ENCODE data around the gene PDPN. TPM values are rescaled to one million over a fixed set of nuclear protein-coding genes. Genes with fewer than 3 reads are reported as not detected.

Gene PDPN
- total and polyA plus RNA-seq, 10 donors, result 0.09 to 1.9 (median 0.38) TPM; not detected in 4

DNA sequence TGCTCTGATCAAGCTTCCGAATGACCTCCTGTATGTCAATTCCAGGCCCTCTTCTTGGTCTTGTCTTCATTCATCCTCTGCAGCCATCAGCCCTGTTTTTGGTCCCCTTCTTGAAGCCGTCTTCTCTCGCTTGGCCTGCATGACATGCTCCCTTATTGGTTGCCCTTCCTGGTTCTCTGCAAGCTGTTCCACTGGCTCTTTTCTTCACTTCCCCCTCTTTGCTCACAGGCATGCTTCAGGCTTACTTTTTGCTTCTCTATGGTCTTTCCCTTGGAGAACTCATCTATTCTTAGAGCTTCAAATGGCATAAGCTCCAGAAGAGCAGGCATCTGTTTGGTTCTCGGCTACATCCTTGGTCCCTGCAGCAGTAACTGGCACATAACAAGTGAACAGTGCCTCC lies 38.8 kb downstream of the PDPN start:
- H3K36me3 ChIP-seq, result no peaks in the 10 kb centered on the region
- WGBS, 5 donors, result 82 to 91% (median 86%) methylated on average over 4 of the region's 4 CpGs
- no peak overlapping the region for H3K27ac ChIP-seq
- no peaks in the 10 kb centered on the region for H3K4me1 ChIP-seq
- intact Hi-C loops (cut with DNase I; ENCODE audit: low total_unique reads), result no loop called here
- H3K27me3 ChIP-seq (replicated peaks in 1 of 7), result peaks cover 0 to 32% (median 0%) of the 10 kb centered on the region in 7 donors
- TF ChIP-seq, protein P1, sequence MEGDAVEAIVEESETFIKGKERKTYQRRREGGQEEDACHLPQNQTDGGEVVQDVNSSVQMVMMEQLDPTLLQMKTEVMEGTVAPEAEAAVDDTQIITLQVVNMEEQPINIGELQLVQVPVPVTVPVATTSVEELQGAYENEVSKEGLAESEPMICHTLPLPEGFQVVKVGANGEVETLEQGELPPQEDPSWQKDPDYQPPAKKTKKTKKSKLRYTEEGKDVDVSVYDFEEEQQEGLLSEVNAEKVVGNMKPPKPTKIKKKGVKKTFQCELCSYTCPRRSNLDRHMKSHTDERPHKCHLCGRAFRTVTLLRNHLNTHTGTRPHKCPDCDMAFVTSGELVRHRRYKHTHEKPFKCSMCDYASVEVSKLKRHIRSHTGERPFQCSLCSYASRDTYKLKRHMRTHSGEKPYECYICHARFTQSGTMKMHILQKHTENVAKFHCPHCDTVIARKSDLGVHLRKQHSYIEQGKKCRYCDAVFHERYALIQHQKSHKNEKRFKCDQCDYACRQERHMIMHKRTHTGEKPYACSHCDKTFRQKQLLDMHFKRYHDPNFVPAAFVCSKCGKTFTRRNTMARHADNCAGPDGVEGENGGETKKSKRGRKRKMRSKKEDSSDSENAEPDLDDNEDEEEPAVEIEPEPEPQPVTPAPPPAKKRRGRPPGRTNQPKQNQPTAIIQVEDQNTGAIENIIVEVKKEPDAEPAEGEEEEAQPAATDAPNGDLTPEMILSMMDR (IDR thresholded peaks at IDR 0.05 in 8 of 11, conservative IDR thresholded peaks at IDR 0.05 in 3 of 11), result no peak
- TF ChIP-seq POLR2A (IDR thresholded peaks at IDR 0.05) (no peak), POLR2AphosphoS5 (IDR thresholded peaks at IDR 0.05) (no peak)
- H3K9me3 ChIP-seq, result no peaks in the 10 kb centered on the region
- H3K4me3 ChIP-seq, result no peak overlapping the region
- DNase-seq, result no peak

DNA sequence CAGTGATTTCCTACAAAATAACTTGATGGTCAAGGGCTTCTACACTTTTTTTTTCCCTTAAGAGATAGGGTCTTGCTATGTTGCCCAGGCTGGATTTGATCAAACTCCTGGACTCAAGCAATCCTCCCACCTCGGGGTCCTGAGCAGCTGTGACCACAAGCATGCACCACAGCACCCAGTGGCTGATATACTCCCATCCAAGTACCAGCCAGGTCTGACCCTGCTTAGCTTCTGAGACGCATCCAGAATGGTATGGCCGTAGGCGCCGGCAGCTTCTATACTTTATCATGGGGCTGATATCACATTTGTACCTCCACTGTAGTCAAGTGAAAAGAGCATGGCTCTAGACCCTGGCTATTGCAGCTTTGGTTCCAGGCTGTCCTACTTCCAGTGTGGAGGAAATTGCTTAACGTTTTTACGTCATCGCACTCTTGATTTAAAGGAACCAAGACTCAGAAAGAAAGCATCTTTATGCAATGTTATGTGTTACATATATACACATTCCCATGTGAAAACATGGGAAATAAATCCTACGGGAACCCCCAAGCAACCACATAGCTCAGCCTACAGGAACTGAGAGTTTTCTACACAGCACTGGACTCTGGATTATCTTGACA lies 39.5 kb downstream of the PDPN start:
- WGBS, 5 donors, result 67 to 81% (median 74%) methylated on average over 9 of the region's 9 CpGs
- DNase-seq, result no peak
- no peaks in the 10 kb centered on the region for H3K36me3 ChIP-seq

DNA sequence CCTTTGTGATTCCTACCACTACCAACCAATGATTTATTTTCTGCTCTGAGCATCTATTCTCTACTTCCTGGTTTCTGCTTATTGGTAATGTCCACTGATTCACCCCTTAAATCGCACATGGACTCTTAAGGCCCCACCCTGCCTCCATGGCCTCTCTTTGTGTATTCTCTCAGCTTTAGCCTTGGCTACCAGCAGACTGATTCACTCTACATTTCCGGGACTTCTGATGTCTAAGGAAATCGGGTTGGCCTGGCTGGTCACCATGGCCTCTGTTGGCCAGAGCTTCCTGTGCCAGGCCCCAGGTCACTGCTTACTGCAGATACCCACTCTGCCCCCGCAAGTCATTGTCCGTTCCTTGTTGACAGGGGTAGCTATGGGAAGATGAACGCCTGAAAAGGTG lies 40.9 kb downstream of the PDPN start:
- Histone ChIP-seq H3K9me3 (peaks cover 0 to 5% (median 0%) of the 10 kb centered on the region in 8 donors), H3K27me3 (replicated peaks in 1 of 7) (peaks cover 0 to 21% (median 0%) of the 10 kb centered on the region in 7 donors), H3K36me3 (no peaks in the 10 kb centered on the region), H3K27ac (no peak overlapping the region), H3K4me1 (no peaks in the 10 kb centered on the region), H3K4me3 (no peak overlapping the region)
- intact Hi-C loops (cut with DNase I; ENCODE audit: low total_unique reads), result no loop called here
- WGBS, 5 donors, result 80 to 92% (median 85%) methylated on average over 6 of the region's 6 CpGs
- no peak for DNase-seq
- TF ChIP-seq POLR2A (IDR thresholded peaks at IDR 0.05) (no peak), POLR2AphosphoS5 (IDR thresholded peaks at IDR 0.05) (no peak)
- TF ChIP-seq, protein P1 (IDR thresholded peaks at IDR 0.05 in 8 of 11, conservative IDR thresholded peaks at IDR 0.05 in 3 of 11), result no peak

More for the DNA sequence above, 39.5 kb downstream of the PDPN start:
- TF ChIP-seq POLR2A (IDR thresholded peaks at IDR 0.05) (no peak), POLR2AphosphoS5 (IDR thresholded peaks at IDR 0.05) (no peak)
- TF ChIP-seq, protein P1 (IDR thresholded peaks at IDR 0.05 in 8 of 11, conservative IDR thresholded peaks at IDR 0.05 in 3 of 11), result no peak
- Histone ChIP-seq H3K27ac (no peak overlapping the region), H3K4me1 (no peaks in the 10 kb centered on the region), H3K27me3 (replicated peaks in 1 of 7) (peaks cover 0 to 32% (median 0%) of the 10 kb centered on the region in 7 donors), H3K9me3 (peaks cover 0 to under 1% (median 0%) of the 10 kb centered on the region in 8 donors), H3K4me3 (no peak overlapping the region)
- intact Hi-C loops (cut with DNase I; ENCODE audit: low total_unique reads), result no loop called here

DNA sequence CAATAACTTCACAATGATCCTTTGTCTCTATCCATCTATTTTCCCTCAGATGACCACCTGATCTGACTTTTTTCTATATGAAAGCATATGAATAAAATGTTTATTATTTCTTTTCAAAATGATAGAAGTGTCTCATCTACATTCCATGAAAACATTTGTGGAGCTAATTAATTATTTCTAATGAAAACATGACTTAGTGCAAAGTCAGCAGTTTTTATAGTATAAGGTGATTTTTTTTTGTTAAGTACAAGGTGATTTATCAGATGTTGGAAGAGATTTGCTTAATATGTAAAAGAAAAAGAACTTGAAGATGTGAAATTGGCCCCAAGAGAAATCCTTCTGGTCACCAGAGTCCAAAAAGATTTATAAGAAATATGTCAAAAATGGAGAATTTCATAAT lies 43.5 kb downstream of the PDPN start:
- peaks cover 0 to 18% (median 8%) of the 10 kb centered on the region in 8 donors for H3K9me3 ChIP-seq
- intact Hi-C loops (cut with DNase I; ENCODE audit: low total_unique reads), result no loop called here
- no peaks in the 10 kb centered on the region for H3K4me1 ChIP-seq
- peaks cover 0 to 18% (median 0%) of the 10 kb centered on the region in 7 donors for H3K27me3 ChIP-seq (replicated peaks in 1 of 7)
- no peak overlapping the region for H3K4me3 ChIP-seq
- TF ChIP-seq POLR2AphosphoS5 (IDR thresholded peaks at IDR 0.05), result no peak
- TF ChIP-seq, protein P1 (IDR thresholded peaks at IDR 0.05 in 8 of 11, conservative IDR thresholded peaks at IDR 0.05 in 3 of 11), result no peak
- no peak for TF ChIP-seq POLR2A (IDR thresholded peaks at IDR 0.05)
- DNase-seq, result no peak
- no peak overlapping the region for H3K27ac ChIP-seq
- H3K36me3 ChIP-seq, result no peaks in the 10 kb centered on the region
